HG02852 (cell line): Measurements from ENCODE around the gene KRTAP2-2.
"Not testable (repeated sequence)": the region's sequence is repeated elsewhere in the genome, so short reads cannot be mapped to it uniquely, and the experiment has no call there.

Experiments
- ATAC-seq: cut with Tn5 transposase; IDR thresholded peaks from one replicate; pipeline ENCODE4 v1.9.1; 2021; ENCODE audit warnings: mild to moderate bottlenecking, moderate library complexity; ENCODE audit not compliant: unreplicated experiment

KRTAP2-2 gene

GRCh38 chr17:41065016-41065689, 10.1 kb upstream of the KRTAP2-2 start:
- ATAC-seq, result not testable (repeated sequence)

- ATAC-seq, result no peak
Measured at GRCh38 chr17:41064301-41064700, 9.3 kb upstream of the KRTAP2-2 start.

- no peak for ATAC-seq
Measured at GRCh38 chr17:41063449-41063848, 8.4 kb upstream of the KRTAP2-2 start.

GRCh38 chr17:41061964-41062363, 6.9 kb upstream of the KRTAP2-2 start:
- ATAC-seq, result no peak

GRCh38 chr17:41060052-41060604, 5.1 kb upstream of the KRTAP2-2 start, which contains the start of gene KRTAP2-3:
KRTAP2-3 (minus strand) TSS chr17:41060114; CDS start chr17:41060050, 64 bp downstream.
- no peak for ATAC-seq

GRCh38 chr17:41059276-41060051, 4.4 kb upstream of the KRTAP2-2 start:
- not testable (repeated sequence) for ATAC-seq

- ATAC-seq, result no peak
Measured at GRCh38 chr17:41058741-41059140, 3.7 kb upstream of the KRTAP2-2 start.

DNA sequence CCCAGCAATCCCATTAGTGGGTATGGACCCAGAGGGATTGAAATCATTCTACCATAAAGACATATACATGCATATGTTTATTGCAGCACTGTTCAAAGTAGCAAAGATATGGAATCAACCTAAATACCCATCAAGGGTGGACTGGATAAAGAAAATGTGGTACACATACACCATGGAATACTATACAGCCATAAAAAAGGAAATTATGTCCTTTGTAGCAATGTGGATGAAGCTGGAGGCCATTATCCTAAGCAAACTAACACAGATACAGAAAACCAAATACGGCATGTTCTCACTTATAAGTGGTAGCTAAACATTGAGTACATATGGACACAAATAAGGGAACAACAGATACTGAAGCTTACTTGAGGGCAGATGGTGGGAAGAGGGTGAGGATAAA, 2.5 kb upstream of the KRTAP2-2 start:
- no peak for ATAC-seq

DNA sequence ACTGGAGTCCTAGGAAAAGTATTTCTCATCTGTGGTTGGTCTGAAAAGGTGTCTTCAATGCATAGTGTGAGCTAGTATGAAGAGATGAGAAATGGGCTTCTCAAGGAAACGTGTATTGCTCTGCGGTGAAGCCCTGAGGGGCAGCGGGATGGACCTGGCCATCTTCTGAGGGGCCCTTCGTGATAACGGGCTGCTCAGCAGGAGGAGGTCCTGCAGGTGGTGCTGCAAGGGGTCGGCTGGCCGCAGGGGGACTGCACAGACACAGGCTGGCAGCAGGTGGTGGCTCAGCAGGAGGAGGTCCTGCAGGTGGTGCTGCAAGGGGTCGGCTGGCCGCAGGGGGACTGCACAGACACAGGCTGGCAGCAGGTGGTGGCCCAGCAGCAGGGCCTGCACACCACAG, 474 bp downstream of the KRTAP2-2 start:
- ATAC-seq, result not testable (repeated sequence)

DNA sequence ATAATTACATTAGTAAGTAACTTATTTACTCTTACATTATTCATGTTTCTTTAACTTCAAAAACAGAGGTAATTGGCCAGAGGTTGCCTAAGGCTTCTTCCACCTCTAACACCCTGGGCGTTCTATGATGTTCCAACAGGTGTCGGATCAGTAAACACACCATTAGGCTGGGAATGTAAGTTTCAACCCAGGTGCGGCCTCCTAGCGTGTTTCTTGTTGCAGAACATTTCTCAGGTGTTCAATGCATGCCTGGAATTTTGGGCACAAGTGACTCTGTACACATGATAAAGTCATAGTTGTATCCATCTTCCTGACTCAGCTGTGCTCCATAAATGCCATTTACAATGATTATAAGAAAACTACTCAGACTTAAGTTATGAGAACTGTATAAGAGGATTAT, 1.0 kb downstream of the KRTAP2-2 start:
- no peak for ATAC-seq

DNA sequence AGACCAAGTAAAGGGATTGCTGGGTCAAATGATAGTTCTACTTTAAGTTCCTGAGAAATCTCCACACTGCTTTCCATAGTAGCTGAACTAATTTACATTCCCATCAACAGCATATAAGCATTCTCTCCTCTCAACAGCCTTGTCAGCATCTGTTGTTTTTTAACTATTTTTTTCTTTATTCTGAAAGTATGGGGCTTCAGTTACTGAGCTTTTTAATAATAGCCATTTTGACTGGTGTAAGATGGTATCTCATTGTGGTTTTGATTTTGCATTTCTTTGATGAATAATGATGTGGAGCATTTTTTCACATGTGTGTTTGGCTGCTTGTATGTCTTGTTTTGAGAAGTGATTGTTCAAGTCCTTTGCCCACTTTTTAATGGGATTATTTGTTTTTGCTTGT, 2.5 kb downstream of the KRTAP2-2 start:
- ATAC-seq, result no peak

DNA sequence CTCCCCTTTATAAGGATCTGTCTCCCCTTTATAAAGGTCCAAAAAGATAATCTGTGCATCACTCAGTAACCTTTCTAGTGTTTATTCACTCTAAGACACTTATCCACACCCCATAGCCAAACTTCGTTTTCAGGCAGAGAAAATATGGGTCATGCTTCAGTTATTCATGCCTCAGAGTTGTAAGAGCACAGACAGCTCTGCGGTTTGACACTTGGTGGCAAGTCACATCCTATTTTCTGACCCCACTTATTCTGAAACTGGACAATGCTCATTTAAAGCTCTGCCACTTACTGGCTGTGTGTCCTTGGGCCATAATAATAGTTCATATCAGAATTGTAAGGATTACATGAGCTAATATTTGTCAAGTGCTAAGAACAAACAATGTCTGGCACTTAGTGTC, 5.9 kb downstream of the KRTAP2-2 start:
- no peak for ATAC-seq

DNA sequence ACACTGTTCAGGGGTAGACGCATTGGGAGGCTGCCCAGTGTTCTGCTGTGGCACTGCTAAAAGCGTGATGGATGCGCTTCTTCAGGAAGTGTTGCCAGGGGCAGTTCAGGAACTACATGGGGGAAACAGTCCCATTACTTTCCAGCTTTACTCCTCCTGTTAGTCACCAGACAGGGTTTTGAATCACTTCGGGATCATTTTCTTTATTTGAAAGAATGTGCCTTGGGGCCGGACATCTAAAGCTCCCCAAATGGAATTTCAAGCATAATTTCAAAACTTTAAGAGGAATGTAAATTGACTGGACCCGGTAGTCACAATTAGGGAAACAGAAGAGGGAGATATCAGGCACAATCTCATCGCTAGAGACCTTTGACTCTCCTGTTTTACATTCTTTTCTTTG, 6.6 kb downstream of the KRTAP2-2 start:
- ATAC-seq, result no peak

- not testable (repeated sequence) for ATAC-seq
Measured at GRCh38 chr17:41046735-41047465, 8.1 kb downstream of the KRTAP2-2 start, which contains the start of gene KRTAP2-1. KRTAP2-1 (minus strand) TSS chr17:41047316; CDS start chr17:41047267, 49 bp downstream.

DNA sequence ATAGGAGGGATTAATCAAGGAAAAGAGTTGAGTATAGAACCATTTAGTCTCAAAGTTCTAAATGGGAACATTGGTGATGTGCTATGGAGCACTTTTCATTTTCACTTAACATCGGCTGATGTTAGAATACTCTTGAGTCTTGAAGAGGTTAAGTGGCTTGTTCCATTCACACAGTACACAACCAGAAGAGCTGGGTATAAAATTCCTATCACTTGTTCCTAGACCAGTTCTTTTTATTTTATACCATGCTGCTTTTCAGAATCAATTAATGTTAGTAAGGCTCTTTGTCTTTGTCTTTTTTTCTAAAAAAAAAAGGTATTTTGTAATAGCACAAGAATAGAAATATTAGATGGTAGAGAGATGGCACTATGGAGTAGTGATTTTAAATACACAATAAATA, 12.1 kb downstream of the KRTAP2-2 start:
- ATAC-seq, result no peak

DNA sequence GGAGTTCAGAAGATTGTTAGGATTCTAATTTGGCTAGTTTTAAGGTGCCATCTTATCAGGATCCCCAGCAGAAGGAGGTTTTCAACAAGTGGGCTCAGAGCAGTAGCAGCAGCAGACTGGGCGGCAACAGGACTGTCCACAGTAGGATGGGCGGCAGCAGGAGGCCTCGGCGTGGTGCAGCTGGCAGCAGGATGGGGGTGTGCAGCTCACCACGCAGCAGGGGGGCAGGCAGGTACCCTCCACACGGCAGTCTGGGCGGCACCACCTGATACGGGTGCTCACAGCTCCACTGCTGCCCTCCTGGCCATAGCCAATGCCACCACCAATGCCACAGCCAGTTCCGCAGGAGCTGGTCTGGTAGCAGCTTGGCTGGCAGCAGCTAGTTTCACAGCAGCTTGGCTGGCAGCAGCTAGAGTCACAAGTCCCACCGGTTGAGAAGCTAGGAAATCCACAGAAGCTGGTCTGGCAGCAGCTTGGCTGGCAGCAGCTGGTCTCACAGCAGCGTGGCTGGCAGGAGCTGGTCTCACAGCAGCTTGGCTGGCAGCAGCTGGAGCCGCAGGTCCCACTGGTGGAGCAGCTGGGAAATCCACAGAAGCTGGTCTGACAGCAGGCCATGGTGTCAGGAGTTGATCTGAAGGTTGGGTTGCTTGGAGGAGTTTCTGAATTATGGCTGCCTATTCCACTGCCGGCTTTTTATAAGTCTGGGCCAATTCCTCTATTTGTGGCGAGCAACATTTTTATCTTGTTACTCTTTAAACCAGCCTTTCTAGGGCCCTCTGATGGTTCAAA, 14.1 kb downstream of the KRTAP2-2 start, which contains the start of gene KRTAP1-1:
TSS of gene KRTAP1-1 (minus strand) at position 668 of the 789 bp plus-strand sequence. CDS start at position 615, 53 bp downstream.
- ATAC-seq, result not testable (repeated sequence)

DNA sequence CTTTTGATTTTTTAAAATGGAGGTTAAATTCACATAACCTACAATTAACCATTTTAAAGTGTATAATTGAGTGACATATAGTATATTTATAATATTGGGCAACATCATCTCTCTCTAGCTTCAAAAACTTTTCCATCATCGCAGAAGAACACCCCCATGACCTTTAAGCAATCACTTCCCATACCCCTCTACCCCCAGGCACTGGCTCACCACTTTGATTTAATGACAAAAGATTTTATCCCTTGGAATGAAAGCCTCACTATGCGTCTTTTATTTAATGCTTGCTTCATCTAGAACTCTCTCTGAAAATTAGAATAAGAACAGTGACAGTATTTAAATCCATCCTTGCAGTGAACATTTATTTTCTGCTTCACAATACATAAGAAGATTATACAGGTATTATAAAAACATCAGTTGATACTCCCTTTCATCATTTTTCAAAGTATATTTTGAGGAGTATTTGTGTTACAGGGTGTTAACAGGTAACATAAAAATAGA, 17.1 kb downstream of the KRTAP2-2 start:
- ATAC-seq, result no peak

GRCh38 chr17:41034346-41034935, 20.6 kb downstream of the KRTAP2-2 start, which contains the start of gene KRTAP1-3:
KRTAP1-3 (minus strand) TSS chr17:41034874; CDS start chr17:41034821, 53 bp downstream.
- not testable (repeated sequence) for ATAC-seq

DNA sequence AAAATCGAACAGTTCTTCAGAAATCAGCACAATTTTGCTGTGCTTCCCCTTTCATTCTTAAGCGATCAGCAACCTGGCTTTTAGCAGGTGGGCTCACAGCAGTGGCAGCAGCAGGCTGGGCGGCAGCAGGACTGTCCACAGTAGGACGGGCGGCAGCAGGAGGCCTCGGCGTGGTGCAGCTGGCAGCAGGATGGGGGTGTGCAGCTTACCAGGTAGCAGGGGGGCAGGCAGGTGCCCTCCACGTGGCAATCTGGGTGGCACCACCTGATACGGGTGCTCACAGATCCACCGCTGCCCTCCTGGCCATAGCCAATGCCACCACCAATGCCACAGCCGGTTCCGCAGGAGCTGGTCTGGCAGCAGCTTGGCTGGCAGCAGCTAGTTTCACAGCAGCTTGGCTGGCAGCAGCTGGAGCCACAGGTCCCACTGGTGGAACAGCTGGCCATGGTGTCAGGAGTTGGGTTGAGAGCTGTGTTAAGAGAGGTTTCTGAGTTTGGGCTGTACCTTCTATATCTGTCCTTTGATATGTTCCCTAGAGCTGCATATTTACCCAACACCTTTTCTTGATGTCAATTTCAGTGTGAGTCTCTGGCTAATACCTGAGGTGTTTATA, 25.3 kb downstream of the KRTAP2-2 start, which contains the start of gene KRTAP1-4:
TSS of gene KRTAP1-4 (minus strand) at position 563 of the 613 bp plus-strand sequence. CDS start at position 446, 117 bp downstream.
- ATAC-seq, result no peak
